T-helper 1 cell treated with Interleukin-12 subunit alpha and Interleukin-12 subunit beta and Interleukin-4 antibody, amounts not matched to agents 30 μg/mL and 1 μg/mL, for 36 hours (primary cell): ENCODE data around the gene ZNF283.
A peak's percentile ranks its signal among the peaks of the same experiment; 100 is the strongest.
"Not testable (repeated sequence)": the region's sequence is repeated elsewhere in the genome, so short reads cannot be mapped to it uniquely, and the experiment has no call there.

Source experiments
- H3K27ac Mint-ChIP-seq: one replicate; pipeline ENCODE4 v1.8.0; 2021; ENCODE audit warnings: mild to moderate bottlenecking, mixed read lengths
- H3K27me3 Mint-ChIP-seq: one replicate; pipeline ENCODE4 v1.8.0; 2021; ENCODE audit warnings: low read depth, mixed read lengths
- H3K36me3 Mint-ChIP-seq: one replicate; pipeline ENCODE4 v1.8.0; 2021; ENCODE audit warnings: low read depth, mixed read lengths
- H3K4me1 Mint-ChIP-seq: one replicate; pipeline ENCODE4 v1.8.0; 2021; ENCODE audit warnings: low read depth, mixed read lengths
- H3K4me3 Mint-ChIP-seq: one replicate; pipeline ENCODE4 v1.8.0; 2021; ENCODE audit warnings: mild to moderate bottlenecking, moderate library complexity, mixed read lengths
- H3K9me3 Mint-ChIP-seq: one replicate; pipeline ENCODE4 v1.8.0; 2021; ENCODE audit warnings: mixed read lengths

The ZNF283 gene

GRCh38 chr19:43811837-43812236, 15.3 kb upstream of the ZNF283 start:
- no peak overlapping the region for H3K4me3 Mint-ChIP-seq
- H3K27ac Mint-ChIP-seq, result no peak overlapping the region
- no peaks in the 10 kb centered on the region for H3K36me3 Mint-ChIP-seq
- no peaks in the 10 kb centered on the region for H3K4me1 Mint-ChIP-seq
- H3K27me3 Mint-ChIP-seq, result peaks cover 12% of the 10 kb centered on the region
- H3K9me3 Mint-ChIP-seq, result peaks cover 7% of the 10 kb centered on the region

- peaks cover 7% of the 10 kb centered on the region for H3K9me3 Mint-ChIP-seq
- no peak overlapping the region for H3K27ac Mint-ChIP-seq
- H3K36me3 Mint-ChIP-seq, result no peaks in the 10 kb centered on the region
- no peak overlapping the region for H3K4me3 Mint-ChIP-seq
- no peaks in the 10 kb centered on the region for H3K4me1 Mint-ChIP-seq
- H3K27me3 Mint-ChIP-seq, result peaks cover 12% of the 10 kb centered on the region
These were observed 14.9 kb upstream of the ZNF283 start for GRCh38 chr19:43812259-43812658.

GRCh38 chr19:43812688-43813087, 14.4 kb upstream of the ZNF283 start:
- no peak overlapping the region for H3K27ac Mint-ChIP-seq

GRCh38 chr19:43814663-43815352, 12.3 kb upstream of the ZNF283 start:
- Mint-ChIP-seq H3K36me3 (no peaks in the 10 kb centered on the region), H3K4me3 (no peak overlapping the region), H3K27ac (no peak overlapping the region), H3K9me3 (peaks cover 8% of the 10 kb centered on the region), H3K4me1 (no peaks in the 10 kb centered on the region), H3K27me3 (peaks cover 12% of the 10 kb centered on the region)

More at GRCh38 chr19:43812688-43813087, 14.4 kb upstream of the ZNF283 start:
- H3K36me3 Mint-ChIP-seq, result no peaks in the 10 kb centered on the region
- H3K4me3 Mint-ChIP-seq, result no peak overlapping the region
- H3K4me1 Mint-ChIP-seq, result no peaks in the 10 kb centered on the region
- H3K9me3 Mint-ChIP-seq, result peaks cover 7% of the 10 kb centered on the region
- peaks cover 10% of the 10 kb centered on the region for H3K27me3 Mint-ChIP-seq

- not testable (repeated sequence) for H3K4me1 Mint-ChIP-seq, H3K27ac Mint-ChIP-seq, H3K4me3 Mint-ChIP-seq, H3K36me3 Mint-ChIP-seq
- H3K27me3 Mint-ChIP-seq, result peaks cover 23% of the 10 kb centered on the region
- peaks cover 24% of the 10 kb centered on the region for H3K9me3 Mint-ChIP-seq
These were observed 9.7 kb upstream of the ZNF283 start for GRCh38 chr19:43817454-43817853.

GRCh38 chr19:43818500-43818899, 8.6 kb upstream of the ZNF283 start:
- Mint-ChIP-seq H3K27ac (no peak overlapping the region), H3K27me3 (peaks cover 23% of the 10 kb centered on the region), H3K36me3 (peaks cover 6% of the 10 kb centered on the region), H3K4me1 (peaks cover 8% of the 10 kb centered on the region), H3K4me3 (no peak overlapping the region), H3K9me3 (peaks cover 22% of the 10 kb centered on the region)

- Mint-ChIP-seq H3K27me3 (peaks cover 20% of the 10 kb centered on the region), H3K36me3 (peaks cover 6% of the 10 kb centered on the region), H3K9me3 (peaks cover 35% of the 10 kb centered on the region), H3K4me1 (peaks cover 8% of the 10 kb centered on the region), H3K4me3 (peak overlapping the region; percentile 84), H3K27ac (no peak overlapping the region)
These were observed 6.8 kb upstream of the ZNF283 start for GRCh38 chr19:43820098-43820883.

GRCh38 chr19:43820884-43821215, 6.3 kb upstream of the ZNF283 start:
- Mint-ChIP-seq H3K27me3 (peaks cover 20% of the 10 kb centered on the region), H3K36me3 (peaks cover 6% of the 10 kb centered on the region), H3K9me3 (peaks cover 35% of the 10 kb centered on the region), H3K27ac (no peak overlapping the region), H3K4me3 (peak overlapping the region; percentile 84), H3K4me1 (peaks cover 10% of the 10 kb centered on the region)

GRCh38 chr19:43823856-43824255, 3.3 kb upstream of the ZNF283 start:
- not testable (repeated sequence) for H3K27ac Mint-ChIP-seq
- H3K4me1 Mint-ChIP-seq, result peaks cover 28% of the 10 kb centered on the region

GRCh38 chr19:43824572-43824971, 2.5 kb upstream of the ZNF283 start:
- Mint-ChIP-seq H3K27me3 (peaks cover 15% of the 10 kb centered on the region), H3K4me1 (peaks cover 28% of the 10 kb centered on the region), H3K36me3 (peaks cover 20% of the 10 kb centered on the region), H3K9me3 (peaks cover 38% of the 10 kb centered on the region)
- not testable (repeated sequence) for H3K27ac Mint-ChIP-seq, H3K4me3 Mint-ChIP-seq

More at GRCh38 chr19:43823856-43824255, 3.3 kb upstream of the ZNF283 start:
- H3K27me3 Mint-ChIP-seq, result peaks cover 15% of the 10 kb centered on the region
- not testable (repeated sequence) for H3K4me3 Mint-ChIP-seq
- H3K36me3 Mint-ChIP-seq, result peaks cover 14% of the 10 kb centered on the region
- H3K9me3 Mint-ChIP-seq, result peaks cover 38% of the 10 kb centered on the region

- H3K27me3 Mint-ChIP-seq, result no peaks in the 10 kb centered on the region
- no peaks in the 10 kb centered on the region for H3K4me1 Mint-ChIP-seq
- peaks cover 65% of the 10 kb centered on the region for H3K9me3 Mint-ChIP-seq
- H3K4me3 Mint-ChIP-seq, result no peak overlapping the region
- H3K27ac Mint-ChIP-seq, result no peak overlapping the region
- peaks cover 62% of the 10 kb centered on the region for H3K36me3 Mint-ChIP-seq
These were observed 12.0 kb downstream of the ZNF283 start for GRCh38 chr19:43839139-43839538.

- Mint-ChIP-seq H3K9me3 (peaks cover 64% of the 10 kb centered on the region), H3K36me3 (peaks cover 48% of the 10 kb centered on the region), H3K27ac (no peak overlapping the region), H3K4me3 (no peak overlapping the region), H3K4me1 (no peaks in the 10 kb centered on the region), H3K27me3 (no peaks in the 10 kb centered on the region)
These were observed 14.9 kb downstream of the ZNF283 start for GRCh38 chr19:43842007-43842406.

- peaks cover 66% of the 10 kb centered on the region for H3K9me3 Mint-ChIP-seq
- H3K36me3 Mint-ChIP-seq, result peaks cover 22% of the 10 kb centered on the region
- no peak overlapping the region for H3K4me3 Mint-ChIP-seq
- no peaks in the 10 kb centered on the region for H3K27me3 Mint-ChIP-seq
- H3K4me1 Mint-ChIP-seq, result no peaks in the 10 kb centered on the region
- H3K27ac Mint-ChIP-seq, result no peak overlapping the region
These were observed 20.1 kb downstream of the ZNF283 start for GRCh38 chr19:43847246-43847645.

GRCh38 chr19:43847884-43848283, 20.8 kb downstream of the ZNF283 start:
- no peak overlapping the region for H3K4me3 Mint-ChIP-seq
- no peaks in the 10 kb centered on the region for H3K4me1 Mint-ChIP-seq
- no peaks in the 10 kb centered on the region for H3K27me3 Mint-ChIP-seq
- H3K9me3 Mint-ChIP-seq, result peaks cover 71% of the 10 kb centered on the region
- H3K36me3 Mint-ChIP-seq, result peaks cover 19% of the 10 kb centered on the region
- H3K27ac Mint-ChIP-seq, result no peak overlapping the region

- Mint-ChIP-seq H3K4me1 (no peaks in the 10 kb centered on the region), H3K9me3 (peaks cover 71% of the 10 kb centered on the region), H3K36me3 (peaks cover 19% of the 10 kb centered on the region), H3K27me3 (no peaks in the 10 kb centered on the region), H3K27ac (no peak overlapping the region), H3K4me3 (no peak overlapping the region)
These were observed 21.7 kb downstream of the ZNF283 start for GRCh38 chr19:43848821-43849220.
